Gastrocnemius medialis (tissue), 4 donors: ENCODE data around the gene PRDM2.

ENCODE experiments used
- POLR2A ChIP-seq, 2 donors: fragments of 450-650 bp; IDR thresholded peaks; one replicate each; pipeline ENCODE4 v1.6.1; 2017; ENCODE audit warnings: antibody characterized with exemption in 2 of 2, mild to moderate bottlenecking in 2 of 2, moderate library complexity in 2 of 2
- TF ChIP-seq, protein P1 (sequence below), 5 experiments: fragments of 450-650 bp in 3 of 5; fragments of 200-600 bp in 2 of 5; sonication (generic) in 2 of 5; IDR thresholded peaks in 4 of 5; conservative IDR thresholded peaks in 1 of 5; 1 replicate in 4 of 5; 2 replicates in 1 of 5; pipeline ENCODE4 v1.5.1; 2016 to 2019; ENCODE audit warnings: antibody characterized with exemption in 5 of 5, mild to moderate bottlenecking in 3 of 5, moderate library complexity in 3 of 5

- TF ChIP-seq, protein P1, sequence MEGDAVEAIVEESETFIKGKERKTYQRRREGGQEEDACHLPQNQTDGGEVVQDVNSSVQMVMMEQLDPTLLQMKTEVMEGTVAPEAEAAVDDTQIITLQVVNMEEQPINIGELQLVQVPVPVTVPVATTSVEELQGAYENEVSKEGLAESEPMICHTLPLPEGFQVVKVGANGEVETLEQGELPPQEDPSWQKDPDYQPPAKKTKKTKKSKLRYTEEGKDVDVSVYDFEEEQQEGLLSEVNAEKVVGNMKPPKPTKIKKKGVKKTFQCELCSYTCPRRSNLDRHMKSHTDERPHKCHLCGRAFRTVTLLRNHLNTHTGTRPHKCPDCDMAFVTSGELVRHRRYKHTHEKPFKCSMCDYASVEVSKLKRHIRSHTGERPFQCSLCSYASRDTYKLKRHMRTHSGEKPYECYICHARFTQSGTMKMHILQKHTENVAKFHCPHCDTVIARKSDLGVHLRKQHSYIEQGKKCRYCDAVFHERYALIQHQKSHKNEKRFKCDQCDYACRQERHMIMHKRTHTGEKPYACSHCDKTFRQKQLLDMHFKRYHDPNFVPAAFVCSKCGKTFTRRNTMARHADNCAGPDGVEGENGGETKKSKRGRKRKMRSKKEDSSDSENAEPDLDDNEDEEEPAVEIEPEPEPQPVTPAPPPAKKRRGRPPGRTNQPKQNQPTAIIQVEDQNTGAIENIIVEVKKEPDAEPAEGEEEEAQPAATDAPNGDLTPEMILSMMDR (IDR thresholded peaks at IDR 0.05 in 4 of 5, conservative IDR thresholded peaks at IDR 0.05 in 1 of 5) = no peak
- no peak for TF ChIP-seq POLR2A (IDR thresholded peaks at IDR 0.05)
Observed at GRCh38 chr1:13804240-13804633, 104.2 kb downstream of the PRDM2 start.
